Erythroblast (primary cell): Measurements from ENCODE around the gene RIMBP2.

Source experiments
- DNase-seq, 2 experiments: peaks; one replicate each; lab custom pipeline; 2025; lab: John Stamatoyannopoulos, UW
- GATA1 ChIP-seq: IDR thresholded peaks from 2 replicates; pipeline ENCODE4 v1.6.1; 2011; ENCODE audit warnings: low read depth, mild to moderate bottlenecking, control low read depth, low read length, moderate library complexity
- POLR2A ChIP-seq: IDR thresholded peaks from 2 replicates; pipeline ENCODE4 v1.6.1; 2011; ENCODE audit warnings: mild to moderate bottlenecking, low read length

Gene RIMBP2

DNA sequence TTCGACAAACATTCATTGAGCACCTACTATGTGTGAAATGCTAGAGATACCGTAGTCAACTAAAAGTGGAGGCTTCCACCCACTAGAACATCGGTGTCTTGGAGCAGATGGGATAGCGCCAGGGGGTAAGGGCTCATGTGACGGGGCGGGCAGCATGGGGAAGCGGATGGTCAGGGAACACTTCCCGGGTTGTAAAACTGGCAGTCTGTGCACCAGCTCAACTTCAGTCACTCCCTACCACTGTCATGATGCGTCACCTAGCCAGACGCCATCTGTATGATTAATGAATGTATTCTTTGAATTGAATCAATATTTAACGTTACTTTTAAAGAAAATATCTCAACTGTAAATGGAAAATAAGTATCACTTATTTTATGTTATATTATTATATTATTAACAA, 284.9 kb downstream of the RIMBP2 start:
- TF ChIP-seq POLR2A (no peak), GATA1 (no peak)
- DNase-seq = no peak

DNA sequence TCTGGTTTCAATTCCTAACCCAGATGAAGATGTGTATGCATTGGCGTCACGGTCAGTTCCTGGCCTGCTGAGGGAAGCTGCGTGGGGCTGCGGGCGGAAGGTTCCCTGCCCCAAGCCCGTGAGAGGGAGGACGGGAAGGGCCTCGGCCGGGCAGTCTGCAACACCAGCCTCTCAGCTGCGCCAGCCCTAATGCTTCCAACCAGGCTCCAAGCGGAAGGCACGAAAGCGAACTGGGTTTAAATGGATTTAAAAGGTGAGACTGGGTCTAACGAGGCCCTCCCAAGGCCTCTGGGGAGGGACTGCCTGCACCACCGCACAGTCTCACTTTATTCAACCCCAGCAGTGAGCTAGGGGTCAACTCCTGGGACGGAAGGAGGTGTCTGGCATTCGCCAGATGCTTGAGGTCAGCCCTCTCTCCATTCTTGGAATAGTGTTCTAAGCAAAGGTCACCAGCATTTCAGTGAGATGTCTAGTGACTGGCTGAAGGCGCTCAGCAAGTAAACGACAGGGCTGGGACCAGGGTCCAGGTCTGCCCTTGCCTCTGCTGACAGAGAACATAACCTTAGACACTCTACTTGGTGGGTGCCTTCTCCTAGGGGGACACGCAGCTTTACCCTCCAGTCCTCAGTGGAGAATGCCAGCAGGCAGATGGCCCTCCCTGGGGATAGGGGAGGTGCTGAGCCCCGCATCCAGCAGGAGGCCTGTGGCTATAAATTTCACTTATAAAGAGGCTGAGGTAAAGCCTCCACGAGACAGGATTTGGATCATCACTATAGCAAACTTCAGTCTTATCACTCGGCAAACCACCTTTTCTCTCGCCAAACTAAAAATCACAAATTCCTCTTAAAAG, 286.2 kb downstream of the RIMBP2 start:
- no peak for DNase-seq
- TF ChIP-seq GATA1 = no peak
- TF ChIP-seq POLR2A = no peak

DNA sequence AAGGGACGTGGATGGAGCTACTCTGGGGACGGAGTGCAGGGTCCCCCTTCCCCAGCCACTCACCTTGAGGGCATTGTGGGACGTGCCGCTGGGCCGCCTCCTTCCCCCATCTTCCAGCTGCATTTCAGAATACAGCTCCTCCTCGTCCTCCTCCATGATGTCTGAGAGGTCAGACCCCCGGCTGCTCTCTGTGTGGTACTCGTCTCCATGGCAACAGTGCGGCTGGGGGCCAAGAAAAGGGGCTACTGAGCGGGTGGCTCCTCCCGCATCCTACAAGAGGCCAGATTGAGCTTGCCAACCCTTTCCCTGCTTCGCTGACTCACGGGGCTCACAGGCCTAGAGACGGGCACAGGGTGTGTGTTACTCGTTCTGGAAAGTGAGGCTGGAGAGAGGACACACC, 288.0 kb downstream of the RIMBP2 start:
- TF ChIP-seq GATA1 = no peak
- TF ChIP-seq POLR2A = no peak
- no peak for DNase-seq

DNA sequence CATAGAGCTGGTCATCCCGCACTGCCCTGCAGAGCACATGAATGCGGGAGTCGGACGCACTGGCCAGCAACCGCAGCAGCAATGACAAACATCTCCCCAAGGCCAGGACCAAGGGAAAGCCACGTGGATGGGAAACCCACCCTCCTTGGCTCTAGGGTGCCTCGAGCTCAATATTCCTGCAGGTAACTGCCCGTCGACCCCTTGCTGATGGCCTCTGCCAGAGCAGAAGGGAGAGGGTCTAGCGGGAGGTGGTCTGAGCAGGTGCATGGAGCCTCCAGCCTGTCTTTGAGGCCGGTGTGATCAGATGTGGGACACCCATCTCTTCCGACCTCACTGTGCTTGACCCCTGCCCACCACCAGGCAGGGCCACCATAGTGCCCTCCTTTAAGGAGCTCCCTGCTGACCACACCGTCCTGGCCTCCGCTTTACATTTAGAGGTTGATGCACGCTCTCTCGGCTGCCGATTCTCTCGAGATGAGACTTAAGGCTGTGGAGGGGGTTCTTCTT, 288.7 kb downstream of the RIMBP2 start:
- DNase-seq = no peak
- no peak for TF ChIP-seq GATA1

DNA sequence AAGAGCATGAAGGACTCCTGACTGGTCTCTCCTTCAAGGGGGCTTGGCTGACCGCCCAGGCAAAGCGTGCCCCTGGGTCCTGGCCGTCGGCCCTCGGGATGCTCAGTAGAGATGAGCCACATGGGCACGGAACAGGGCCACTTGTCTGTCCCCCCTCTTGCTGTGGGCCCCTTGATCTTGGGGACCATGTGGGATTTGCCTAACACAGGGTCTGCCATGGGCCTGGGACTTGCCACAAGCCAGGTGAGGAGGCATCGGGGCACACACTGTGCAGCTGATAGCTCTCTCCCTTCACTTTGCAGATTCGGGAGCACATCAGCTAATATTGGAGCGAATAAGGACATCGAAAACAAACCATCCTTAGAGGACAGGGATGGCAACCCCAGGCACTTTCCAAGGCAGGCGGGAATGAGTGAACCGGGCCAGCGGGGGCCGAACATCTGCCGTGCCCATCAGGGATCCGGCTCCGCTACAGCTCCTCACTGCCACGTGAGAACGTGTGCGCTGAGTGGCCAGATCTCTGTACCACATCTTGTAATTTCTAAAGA, 290.3 kb downstream of the RIMBP2 start:
- DNase-seq = no peak
- no peak for TF ChIP-seq POLR2A

DNA sequence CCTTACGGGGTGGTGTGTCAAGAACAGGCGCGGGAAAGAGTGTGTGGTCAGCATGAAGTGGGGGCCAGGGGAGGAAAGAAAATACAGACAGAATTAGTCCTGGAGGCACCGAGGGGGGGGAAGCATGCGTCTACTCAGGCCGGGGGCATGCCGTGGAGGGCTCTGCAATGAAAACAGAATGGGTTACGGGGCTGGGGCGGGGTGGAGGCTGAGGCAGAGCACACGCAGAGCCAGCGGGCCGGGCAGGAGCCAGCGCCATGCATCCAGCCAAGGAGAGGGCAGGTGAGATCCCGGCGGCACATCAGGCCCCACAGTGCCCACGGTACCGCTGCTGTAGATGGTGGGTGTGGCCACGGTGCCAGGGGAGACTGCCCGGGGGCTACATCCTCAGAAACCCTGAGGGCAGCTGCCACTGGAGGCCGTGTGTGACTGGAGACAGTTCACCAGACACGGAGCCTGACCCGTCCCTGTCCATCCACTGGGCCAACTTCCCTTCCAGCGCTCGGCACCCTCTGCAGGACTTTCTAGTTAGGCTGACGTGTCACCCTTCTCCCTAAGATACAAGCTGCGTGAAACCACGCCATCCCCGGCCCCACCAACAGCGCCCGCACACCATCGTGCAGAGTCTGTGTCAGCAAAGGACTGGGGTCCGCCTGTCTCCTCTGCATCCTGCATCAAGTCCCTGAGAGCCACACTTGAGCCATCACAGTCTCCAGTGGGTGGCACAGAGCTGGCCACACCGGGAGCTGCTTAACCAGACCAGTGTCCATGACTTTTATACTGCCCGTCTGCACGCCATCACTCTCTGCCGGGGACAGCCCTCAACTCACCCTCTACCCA, 291.0 kb downstream of the RIMBP2 start:
- TF ChIP-seq GATA1 (no peak), POLR2A (no peak)
- no peak for DNase-seq

DNA sequence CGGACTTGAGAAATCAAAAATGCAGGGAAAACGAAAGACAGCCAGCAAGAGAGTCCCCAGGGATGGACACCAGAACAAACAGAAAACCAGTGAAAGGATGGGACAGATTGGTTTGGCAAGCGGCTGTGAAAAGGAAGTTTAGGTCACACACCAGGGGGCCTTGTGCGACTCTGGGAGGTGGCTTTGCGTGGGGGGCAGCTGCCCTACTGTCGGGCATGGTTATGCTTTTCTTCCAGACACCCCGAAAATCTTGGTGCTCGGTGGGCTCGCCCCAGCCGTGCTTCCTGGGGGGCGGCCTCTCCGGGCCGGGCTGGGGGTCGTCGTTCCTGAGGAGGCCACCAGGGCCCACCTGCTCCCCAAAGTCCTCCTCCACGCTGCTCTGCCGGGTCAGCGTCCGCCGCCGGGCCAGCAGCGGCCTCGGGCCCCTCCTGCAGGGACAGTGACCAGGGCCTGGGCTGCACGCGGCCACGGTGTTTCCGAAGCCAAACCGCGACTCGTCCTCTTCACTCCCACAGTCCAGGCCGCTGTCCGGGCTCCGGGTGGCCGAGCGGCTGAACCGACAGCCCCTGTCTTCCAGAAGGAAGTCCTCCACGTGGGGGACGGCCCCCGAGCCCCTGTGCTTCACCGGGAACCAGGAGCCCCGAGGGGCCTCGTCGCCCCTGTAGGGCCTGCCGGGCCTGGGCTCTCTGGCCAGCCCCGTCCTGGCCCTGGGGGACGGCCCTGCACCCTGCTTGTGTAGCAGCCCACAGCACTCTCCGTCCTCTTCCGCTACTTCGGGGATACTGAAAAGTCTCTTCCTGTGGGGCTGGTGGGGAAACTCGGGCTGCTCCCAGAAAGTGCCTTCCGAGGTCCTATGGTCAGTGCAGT, 291.9 kb downstream of the RIMBP2 start:
- DNase-seq = no peak
- no peak for TF ChIP-seq GATA1
- TF ChIP-seq POLR2A = no peak

DNA sequence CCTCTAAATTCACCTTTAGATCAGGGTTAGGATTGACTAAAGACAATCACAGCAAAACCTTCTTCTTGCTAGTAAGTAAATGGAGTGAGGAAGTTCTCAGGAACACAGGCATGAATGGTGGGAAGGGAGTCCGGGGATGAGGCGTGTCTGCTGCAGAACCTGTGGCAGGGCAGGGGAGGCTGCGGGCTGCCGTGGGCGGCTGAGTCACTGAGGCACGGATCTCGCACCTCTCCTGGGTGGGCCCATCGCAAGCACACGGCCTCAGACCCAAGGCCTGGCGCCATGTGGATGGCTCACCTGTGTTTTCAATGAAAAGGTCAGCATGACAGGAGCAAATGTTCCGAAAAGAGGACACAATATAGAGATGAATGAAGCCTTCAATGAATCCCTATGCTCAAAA, 293.0 kb downstream of the RIMBP2 start:
- TF ChIP-seq GATA1 (no peak), POLR2A (no peak)

DNA sequence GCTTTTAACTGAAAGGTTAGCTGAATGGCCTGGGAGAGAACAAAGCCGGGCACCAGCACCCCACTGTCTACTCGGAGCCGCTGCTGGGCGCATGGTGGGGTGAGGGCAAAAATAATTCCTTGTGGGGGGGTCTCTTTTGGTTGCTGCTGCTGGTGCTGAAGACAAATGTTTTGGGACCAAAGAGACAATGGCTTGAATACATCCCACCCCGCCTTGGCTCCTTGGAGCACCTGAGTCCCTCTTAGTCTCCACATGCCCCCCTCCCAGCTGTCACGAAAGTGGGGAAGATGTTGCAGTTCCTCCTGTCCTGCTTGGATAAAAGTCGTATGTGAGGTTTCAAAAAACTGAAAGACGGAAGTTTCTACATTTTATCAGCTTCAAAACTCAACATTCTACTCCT, 293.4 kb downstream of the RIMBP2 start:
- DNase-seq = no peak
- TF ChIP-seq GATA1 (no peak), POLR2A (no peak)

More for the DNA sequence above, 293.0 kb downstream of the RIMBP2 start:
- no peak for DNase-seq

DNA sequence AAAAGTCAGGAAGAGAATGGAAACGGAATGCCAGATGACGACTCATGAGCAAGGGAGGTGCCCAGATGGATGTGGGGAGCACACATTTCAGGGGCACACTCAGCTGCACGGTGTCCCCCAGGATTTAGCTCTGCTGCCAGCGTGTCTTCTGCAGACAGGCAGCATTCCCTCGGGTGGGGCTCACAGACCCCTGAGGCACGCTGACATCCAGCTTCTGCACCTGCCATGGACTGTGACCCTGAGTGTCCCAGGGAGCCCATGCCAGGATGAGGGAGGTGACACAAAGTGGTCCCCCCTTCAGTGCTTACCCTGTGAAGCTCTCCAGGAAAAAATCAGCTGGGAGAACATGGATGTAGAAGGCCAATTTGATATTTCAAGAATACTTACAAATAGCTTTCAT, 294.2 kb downstream of the RIMBP2 start:
- TF ChIP-seq GATA1 (no peak), POLR2A (no peak)
- no peak for DNase-seq

DNA sequence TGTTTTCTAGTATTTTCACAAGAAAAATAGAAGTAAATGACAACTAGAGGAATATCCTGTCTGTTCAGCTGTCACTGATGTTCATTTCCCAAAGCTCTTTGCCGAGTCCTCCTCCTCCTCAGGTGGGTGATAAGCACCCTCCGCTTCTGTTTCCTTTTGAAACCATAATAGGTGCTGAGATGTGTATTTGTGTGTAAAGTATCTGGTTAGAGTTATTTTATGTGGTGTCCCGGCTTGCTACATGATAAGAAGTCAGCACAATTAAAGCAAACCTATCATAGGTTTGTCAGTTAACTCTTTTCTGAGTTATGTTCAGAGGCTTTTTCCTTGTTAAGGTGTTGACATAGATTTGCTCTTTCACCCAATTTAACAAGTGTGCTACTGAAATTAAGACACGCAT, 296.0 kb downstream of the RIMBP2 start:
- no peak for TF ChIP-seq POLR2A
- no peak for TF ChIP-seq GATA1

DNA sequence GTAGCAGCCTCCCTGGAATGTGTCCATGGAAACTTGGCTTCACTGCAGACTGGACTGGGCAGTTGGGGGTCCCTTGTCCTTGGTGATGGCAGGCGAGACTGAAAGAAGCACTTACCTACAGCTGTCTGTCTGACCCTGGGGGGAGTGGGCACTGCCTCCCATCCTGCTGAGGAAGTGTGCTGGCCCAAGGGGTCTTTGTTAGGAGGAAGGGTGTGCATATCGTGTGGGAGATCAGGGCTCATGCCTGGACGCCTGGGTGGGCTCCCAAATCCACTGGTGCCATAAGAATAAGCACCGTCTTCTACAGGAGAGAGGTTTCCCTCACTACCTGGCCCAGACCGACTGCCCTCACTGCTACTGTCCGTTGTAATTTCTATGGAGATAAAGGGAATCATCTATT, 297.0 kb downstream of the RIMBP2 start:
- TF ChIP-seq POLR2A = no peak
- no peak for TF ChIP-seq GATA1
- DNase-seq = no peak

More for the DNA sequence above, 296.0 kb downstream of the RIMBP2 start:
- DNase-seq = no peak

DNA sequence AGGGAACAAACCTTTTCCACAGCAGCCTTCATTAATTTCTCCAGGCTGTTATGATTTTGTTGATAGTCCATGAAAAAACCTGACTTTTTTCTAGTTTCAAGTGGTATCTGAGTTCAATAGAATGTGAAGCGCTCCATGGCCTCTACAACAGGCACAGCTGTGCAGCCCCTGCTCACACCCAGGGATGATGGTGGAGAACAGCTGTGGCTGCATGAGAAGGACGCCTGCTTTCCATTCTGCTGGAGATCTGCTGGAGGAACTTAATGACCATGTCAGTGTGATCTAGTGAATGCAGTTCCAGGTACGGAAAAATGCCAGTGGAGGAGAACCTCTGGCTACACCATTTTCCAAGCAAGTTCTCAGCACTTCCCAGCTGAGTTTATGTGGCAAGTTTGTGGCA, 297.8 kb downstream of the RIMBP2 start:
- TF ChIP-seq GATA1 (no peak), POLR2A (no peak)
- no peak for DNase-seq
